HepG2 (cell line): ENCODE results near the gene IL17D. TPM values are rescaled to one million over a fixed set of nuclear protein-coding genes. Genes with fewer than 3 reads are reported as not detected.

Experiments used
- ATAC-seq: fragments of 200-7000 bp; cut with Tn5 transposase; 3 replicates; pipeline ENCODE4 v1.9.1; 2020; ENCODE audit warnings: mild to moderate bottlenecking, moderate library complexity
- BruUV-seq: library from RNA; stranded (reverse); fragments of 400-500 nt; replicated peaks from 2 replicates; lab custom pipeline; 2021; lab: Mats Ljungman, UMichigan
- CTCF ChIA-PET: fragments of 300-600 bp; formaldehyde crosslinking; extraction: SDS; loops from one replicate; lab custom pipeline; 2021; ENCODE audit warnings: low total read pairs, inconsistent platforms, low intra/inter-chr PET ratio; lab: Yijun Ruan, JAX
- POLR2A ChIA-PET: fragments of 350-600 bp; sonication (Branson Sonifier 250); formaldehyde crosslinking; loops from one replicate; lab custom pipeline; 2020; ENCODE audit warnings: antibody characterized with exemption, inconsistent platforms; lab: Yijun Ruan, JAX
- DNase-seq: peaks from one replicate; pipeline ENCODE4 v3.0.0-alpha.2; 2015; ENCODE audit warnings: low spot score
- FAIRE-seq: peaks from 3 replicates; lab custom pipeline; 2011; peaks lifted over from hg19 to GRCh38; lab: Jason Lieb, UNC
- H2AFZ ChIP-seq: one replicate; pipeline ENCODE4 v1.6.1; 2011; ENCODE audit warnings: low read length, inconsistent platforms
- H3K27ac ChIP-seq: fragments of 300-600 bp; 3 replicates; pipeline ENCODE4 v1.8.0; 2011; ENCODE audit warnings: mixed run types, mild to moderate bottlenecking, mixed read lengths, low read length, inconsistent platforms; ENCODE audit not compliant: insufficient read depth; ENCODE audit errors: extremely low read length
- H3K27me3 ChIP-seq, 2 experiments: fragments of 200-600 bp in 1 of 2; 2 replicates in 1 of 2; 3 replicates in 1 of 2; pipeline versions ENCODE4 v1.6.0 to v1.8.0; 2011; ENCODE audit warnings: low read length in 2 of 2, mild to moderate bottlenecking in 2 of 2, moderate library complexity in 2 of 2, inconsistent platforms in 1 of 2; ENCODE audit not compliant: insufficient read depth in 2 of 2, control insufficient read depth in 1 of 2
- H3K36me3 ChIP-seq, 2 experiments: fragments of 200-600 bp in 1 of 2; replicated peaks in 1 of 2; 2 replicates in 1 of 2; 3 replicates in 1 of 2; pipeline versions ENCODE4 v1.5.1 to v1.8.0; 2011; ENCODE audit warnings: low read length in 2 of 2, inconsistent platforms in 1 of 2; ENCODE audit not compliant: insufficient read depth in 2 of 2, control insufficient read depth in 1 of 2
- H3K4me1 ChIP-seq: 2 replicates; pipeline ENCODE4 v1.5.1; 2012; ENCODE audit warnings: low read length, inconsistent platforms; ENCODE audit not compliant: insufficient read depth
- H3K4me2 ChIP-seq: 2 replicates; pipeline ENCODE4 v1.6.0; 2011; ENCODE audit warnings: low read depth, low read length, inconsistent platforms
- H3K4me3 ChIP-seq, 3 experiments: fragments of 200-600 bp in 1 of 3; sonication (generic), shearing (Covaris generic) in 1 of 3; replicated peaks in 1 of 3; 2 replicates each; pipeline ENCODE4 v1.5.1; 2011 to 2016; ENCODE audit warnings: low read length in 3 of 3, inconsistent platforms in 2 of 3, low read depth in 2 of 3, mild to moderate bottlenecking in 2 of 3, control low read depth in 1 of 3, mixed read lengths in 1 of 3; ENCODE audit not compliant: insufficient read depth in 1 of 3
- H3K79me2 ChIP-seq: one replicate; pipeline ENCODE4 v1.6.1; 2011; ENCODE audit warnings: low read length, inconsistent platforms; ENCODE audit not compliant: insufficient read depth
- H3K9ac ChIP-seq: 2 replicates; pipeline ENCODE4 v1.6.0; 2011; ENCODE audit warnings: mild to moderate bottlenecking, low read depth, low read length, inconsistent platforms; ENCODE audit not compliant: insufficient read depth
- H3K9me3 ChIP-seq: 2 replicates; pipeline ENCODE4 v1.5.1; 2012; ENCODE audit warnings: mild to moderate bottlenecking, low read length
- H4K20me1 ChIP-seq: 2 replicates; pipeline ENCODE4 v1.6.0; 2011; ENCODE audit warnings: inconsistent platforms, mild to moderate bottlenecking, low read length, moderate library complexity; ENCODE audit not compliant: insufficient read depth
- ELF1 ChIP-seq: sonication (generic); formaldehyde crosslinking; IDR thresholded peaks from 2 replicates; pipeline ENCODE4 v1.4.0; 2020; ENCODE audit warnings: missing genetic modification reagents
- EZH2 ChIP-seq: conservative IDR thresholded peaks from 2 replicates; pipeline ENCODE4 v1.6.1; 2012; ENCODE audit warnings: mild to moderate bottlenecking, low read depth, low read length, moderate library complexity
- HDAC2 ChIP-seq: sonication (generic); formaldehyde crosslinking; IDR thresholded peaks from 2 replicates; pipeline ENCODE4 v1.4.0; 2020; ENCODE audit warnings: missing genetic modification reagents
- KDM4B ChIP-seq: sonication (generic); formaldehyde crosslinking; IDR thresholded peaks from 2 replicates; pipeline ENCODE4 v1.4.0; 2020; ENCODE audit warnings: missing genetic modification reagents
- TSC22D2 ChIP-seq: sonication (generic); formaldehyde crosslinking; IDR thresholded peaks from 2 replicates; pipeline ENCODE4 v1.5.1; 2020; ENCODE audit warnings: missing genetic modification reagents, mild to moderate bottlenecking, borderline replicate concordance
- ZNF512B ChIP-seq: sonication (generic); formaldehyde crosslinking; IDR thresholded peaks from 2 replicates; pipeline ENCODE4 v1.5.1; 2020; ENCODE audit warnings: missing genetic modification reagents, mild to moderate bottlenecking, borderline replicate concordance
- ZNF652 ChIP-seq: IDR thresholded peaks from 2 replicates; pipeline ENCODE4 v1.6.1; 2016; ENCODE audit warnings: low read depth, borderline replicate concordance
- ZNF773 ChIP-seq: sonication (generic); formaldehyde crosslinking; IDR thresholded peaks from 2 replicates; pipeline ENCODE4 v1.4.0; 2020; ENCODE audit warnings: missing genetic modification reagents, borderline replicate concordance
- WGBS: methylation state at CpG from one replicate; pipeline ENCODE4 v1.1.6; 2017; ENCODE audit warnings: low lambda C conversion rate; 5-methylcytosine and 5-hydroxymethylcytosine counted together
- in situ Hi-C: cut with HindIII; loops from 2 replicates; pipeline ENCODE4 v1.10.0; 2017; ENCODE audit warnings: low pct_unique_long_range_greater_than_20kb; ENCODE audit not compliant: extremely low pct_ligation_motif_present
- intact Hi-C: fragments of 100-400 bp; cut with micrococcal nuclease; formaldehyde crosslinking; loops from one replicate; pipeline ENCODE4 v1.10.0; 2022; ENCODE audit not compliant: unreplicated experiment
- polyA plus RNA-seq, 8 experiments: library from polyadenylated mRNA; depleted of rRNA in 3 of 8; stranded (reverse) in 7 of 8; unstranded in 1 of 8; fragments of >200 nt; fragmentation: Illumina TruSeq in 4 of 8; extraction: Trizol in 4 of 8; gene quantifications; 2 replicates each; pipeline versions ENCODE4 v1.2.1 to v1.2.3, GENCODE V29; 2011 to 2016; ENCODE audit warnings: low read depth in 4 of 8, missing spikeins in 1 of 8, mixed read lengths in 1 of 8; ENCODE audit not compliant: insufficient read depth in 1 of 8
- total RNA-seq, 5 experiments: library from RNA; depleted of rRNA; stranded (reverse); fragments of >200 nt; fragmentation: Illumina TruSeq; extraction: Trizol; gene quantifications; 2 replicates each; pipeline ENCODE4 v1.2.3, GENCODE V29; 2016; ENCODE audit warnings: low read depth in 1 of 5
- TF ChIP-seq, protein P1 (sequence below): sonication (generic); formaldehyde crosslinking; IDR thresholded peaks from 2 replicates; pipeline ENCODE4 v1.4.0; 2020; ENCODE audit warnings: mild to moderate bottlenecking, missing genetic modification reagents

Gene IL17D
- total and polyA plus RNA-seq, 2 of the 13 experiments (the other 11 are each of a cell fraction or from before 2014, with no cell fraction given): 1.1 to 2.2 TPM

- H3K9me3 ChIP-seq: no peaks in the 10 kb centered on the region
- H3K79me2 ChIP-seq: no peaks in the 10 kb centered on the region
- in situ Hi-C loops: no loop called here
- no peak overlapping the region for H3K4me3 ChIP-seq
- no peak; the same call in 2 of the 3 replicates for ATAC-seq
- no peak overlapping the region for H3K4me2 ChIP-seq
- H2AFZ ChIP-seq: no peak overlapping the region
- ChIA-PET POLR2A (no interaction called here), CTCF (no interaction called here)
- no peaks in the 10 kb centered on the region for H4K20me1 ChIP-seq
- H3K4me1 ChIP-seq: no peaks in the 10 kb centered on the region
- 83% methylated on average over 4 of the region's 4 CpGs for WGBS
- no peaks in the 10 kb centered on the region; a peak in 1 of 5 replicates for H3K36me3 ChIP-seq
- DNase-seq: no peak
- no TSS peak for BruUV-seq
- intact Hi-C loops: no loop called here
- FAIRE-seq: no peak
- no peak for TF ChIP-seq ZNF512B (CRISPR knock-in tag)
- no peak for TF ChIP-seq KDM4B (CRISPR knock-in tag)
- no peak for TF ChIP-seq ZNF773
- no peak for TF ChIP-seq EZH2
- H3K27me3 ChIP-seq: no peaks in the 10 kb centered on the region
- no peak overlapping the region for H3K9ac ChIP-seq
- no peak overlapping the region for H3K27ac ChIP-seq
Measured at GRCh38 chr13:20667857-20668437, 35.6 kb upstream of the IL17D start.

- no peaks in the 10 kb centered on the region for H3K79me2 ChIP-seq
- ATAC-seq (no peak), FAIRE-seq (no peak), DNase-seq (no peak)
- in situ Hi-C loops (no loop called here), intact Hi-C loops (no loop called here)
- H3K4me2 ChIP-seq: no peak overlapping the region
- H3K36me3 ChIP-seq: no peaks in the 10 kb centered on the region; a peak in 1 of 5 replicates
- no peaks in the 10 kb centered on the region for H3K9me3 ChIP-seq
- no peak overlapping the region for H3K9ac ChIP-seq
- 94% methylated on average over 5 of the region's 5 CpGs for WGBS
- H3K4me1 ChIP-seq: no peaks in the 10 kb centered on the region
- POLR2A ChIA-PET: no interaction called here
- H4K20me1 ChIP-seq: no peaks in the 10 kb centered on the region
- no peak overlapping the region for H2AFZ ChIP-seq
- no TSS peak for BruUV-seq
- no peak overlapping the region for H3K27ac ChIP-seq
- no peak overlapping the region for H3K4me3 ChIP-seq
- CTCF ChIA-PET: no interaction called here
- H3K27me3 ChIP-seq: no peaks in the 10 kb centered on the region
- TF ChIP-seq HDAC2 (CRISPR knock-in tag) (no peak), TSC22D2 (no peak), ELF1 (CRISPR knock-in tag) (no peak), ZNF652 (CRISPR knock-in tag) (no peak)
- TF ChIP-seq, protein P1, sequence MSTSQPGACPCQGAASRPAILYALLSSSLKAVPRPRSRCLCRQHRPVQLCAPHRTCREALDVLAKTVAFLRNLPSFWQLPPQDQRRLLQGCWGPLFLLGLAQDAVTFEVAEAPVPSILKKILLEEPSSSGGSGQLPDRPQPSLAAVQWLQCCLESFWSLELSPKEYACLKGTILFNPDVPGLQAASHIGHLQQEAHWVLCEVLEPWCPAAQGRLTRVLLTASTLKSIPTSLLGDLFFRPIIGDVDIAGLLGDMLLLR (CRISPR knock-in tag): no peak
Measured at GRCh38 chr13:20669162-20669561, 34.3 kb upstream of the IL17D start.
